22Rv1 (cell line): Measurements from ENCODE around the gene MSRB1.

ENCODE experiments used
- H3K27ac ChIP-seq: fragments of 450-650 bp; 2 replicates; pipeline ENCODE4 v1.5.1; 2017
- CTCF ChIP-seq: fragments of 450-650 bp; IDR thresholded peaks from 2 replicates; pipeline ENCODE4 v1.5.1; 2017; ENCODE audit warnings: mild to moderate bottlenecking
- ZFX ChIP-seq: fragments of 450-650 bp; IDR thresholded peaks from 2 replicates; pipeline ENCODE4 v1.6.1; 2017; ENCODE audit warnings: antibody characterized with exemption, borderline replicate concordance

MSRB1 gene

GRCh38 chr16:1907226-1907860 is 35.7 kb downstream of the MSRB1 start:
- TF ChIP-seq CTCF (no peak), ZFX (no peak)
- H3K27ac ChIP-seq: no peak overlapping the region

GRCh38 chr16:1906846-1907165 is 36.2 kb downstream of the MSRB1 start:
- no peak overlapping the region for H3K27ac ChIP-seq
- TF ChIP-seq ZFX (no peak), CTCF (no peak)

- H3K27ac ChIP-seq: no peak overlapping the region
- no peak for TF ChIP-seq ZFX
- TF ChIP-seq CTCF: no peak
These were observed 36.7 kb downstream of the MSRB1 start for GRCh38 chr16:1906055-1906845.

GRCh38 chr16:1903845-1904840 is 38.9 kb downstream of the MSRB1 start:
- TF ChIP-seq CTCF: no peak
- no peak for TF ChIP-seq ZFX
- H3K27ac ChIP-seq: no peak overlapping the region

GRCh38 chr16:1903220-1903574 is 39.8 kb downstream of the MSRB1 start:
- TF ChIP-seq ZFX: no peak
- TF ChIP-seq CTCF: no peak

GRCh38 chr16:1902547-1903219 is 40.3 kb downstream of the MSRB1 start:
- no peak overlapping the region for H3K27ac ChIP-seq
- TF ChIP-seq ZFX: no peak
- TF ChIP-seq CTCF: no peak

More at GRCh38 chr16:1903220-1903574, 39.8 kb downstream of the MSRB1 start:
- no peak overlapping the region for H3K27ac ChIP-seq
